Esophagus muscularis mucosa (tissue), 3 donors: ENCODE results near the gene ZNF311.

Experiments used
- CTCF ChIP-seq, 3 experiments: fragments of 200-600 bp in 2 of 3; fragments of 450-650 bp in 1 of 3; sonication (generic) in 2 of 3; IDR thresholded peaks; one replicate each; pipeline ENCODE4 v1.5.1; 2017 to 2019; ENCODE audit warnings: antibody characterized with exemption in 3 of 3, mild to moderate bottlenecking in 2 of 3, moderate library complexity in 1 of 3
- EP300 ChIP-seq: sonication (generic); formaldehyde crosslinking; IDR thresholded peaks from one replicate; pipeline ENCODE4 v1.6.1; 2017; ENCODE audit warnings: antibody characterized with exemption

GRCh38 chr6:28985462-28986164 lies 19.5 kb downstream of the ZNF311 start:
- TF ChIP-seq CTCF (IDR thresholded peaks at IDR 0.05) (no peak), EP300 (no peak)
